ENCODE data around the gene GJA4. TPM values are rescaled to one million over a fixed set of nuclear protein-coding genes. Genes with fewer than 3 reads are reported as not detected.
"Not testable (repeated sequence)": the region's sequence is repeated elsewhere in the genome, so short reads cannot be mapped to it uniquely, and the experiment has no call there.

GJA4 gene
- polyA plus RNA-seq, 1 of the 3 experiments (the other 2 are of a cell fraction): not detected

GRCh38 chr1:34770891-34771504 lies 21.8 kb upstream of the GJA4 start:
- CTCF ChIA-PET: interaction anchor here (0.8 to 2.2 kb wide), 4 partner anchors 16 to 82 kb away, joined by 4 to 7 read pairs (median 5); no protein-coding TSS in a partner anchor

GRCh38 chr1:34771573-34772371 lies 21.0 kb upstream of the GJA4 start:
- Histone ChIP-seq H3K36me3 (replicated peaks in 1 of 2; ENCODE audit: control insufficient read depth in 1 of 2, insufficient read depth in 2 of 2, low read length in 1 of 2) (no peaks in the 10 kb centered on the region), H3K4me2 (no peak overlapping the region), H3K9me2 (no peaks in the 10 kb centered on the region), H3K4me1 (ENCODE audit: control insufficient read depth in 1 of 2, insufficient read depth in 2 of 2, low read depth in 1 of 2, low read length in 1 of 2) (peaks cover 0 to 6% of the 10 kb centered on the region in 2 experiments; a peak in 1 of 4 replicates), H3K79me2 (ENCODE audit: insufficient read depth) (no peaks in the 10 kb centered on the region), H3K9ac (no peak overlapping the region), H4K20me1 (ENCODE audit: insufficient read depth) (no peaks in the 10 kb centered on the region), H3K27ac (ENCODE audit: low read depth in 2 of 2, low read length in 1 of 2) (no peak overlapping the region), H3K9me3 (no peaks in the 10 kb centered on the region), H3F3A (replicated peaks; ENCODE audit: insufficient read depth) (no peaks in the 10 kb centered on the region), H3K4me3 (ENCODE audit: low read depth in 2 of 2, low read length in 1 of 2) (no peak overlapping the region), H3K27me3 (ENCODE audit: insufficient read depth) (no peaks in the 10 kb centered on the region; the same call in 1 of the 2 replicates), H2AFZ (ENCODE audit: low read depth) (no peak overlapping the region)
- TF ChIP-seq RAD21 (IDR thresholded peaks at IDR 0.05; ENCODE audit: low read length): no peak
- TF ChIP-seq NFIC (IDR thresholded peaks at IDR 0.05; ENCODE audit: borderline replicate concordance): no peak
- no peak for TF ChIP-seq TAF1 (IDR thresholded peaks at IDR 0.05; ENCODE audit: borderline replicate concordance, low read depth, low read length)
- no peak for TF ChIP-seq MXI1 (IDR thresholded peaks at IDR 0.05; ENCODE audit: low read depth, low read length)
- no peak for TF ChIP-seq RFX5 (IDR thresholded peaks at IDR 0.05; ENCODE audit: low read length)
- TF ChIP-seq POLR2AphosphoS5 (IDR thresholded peaks at IDR 0.05; ENCODE audit: low read depth, low read length): no peak
- no peak for TF ChIP-seq RXRA (IDR thresholded peaks at IDR 0.05; ENCODE audit: borderline replicate concordance, low read depth)
- no peak for TF ChIP-seq EZH2phosphoT487 (IDR thresholded peaks at IDR 0.05; ENCODE audit: borderline replicate concordance, low read depth)
- ChIA-PET POLR2A (no interaction called here), CTCF (interaction anchor here (0.7 to 2.2 kb wide), 5 partner anchors 9 to 81 kb away, joined by 3 to 7 read pairs (median 4); partner anchors contain the start of gene GJB3)
- 52% methylated on average over 16 of the region's 16 CpGs for WGBS (ENCODE audit: low lambda C conversion rate)
- no peak for DNase-seq

More at GRCh38 chr1:34770891-34771504, 21.8 kb upstream of the GJA4 start:
- Histone ChIP-seq H3K9me3 (no peaks in the 10 kb centered on the region), H4K20me1 (ENCODE audit: insufficient read depth) (no peaks in the 10 kb centered on the region), H3F3A (replicated peaks; ENCODE audit: insufficient read depth) (no peaks in the 10 kb centered on the region), H2AFZ (ENCODE audit: low read depth) (no peak overlapping the region), H3K4me3 (ENCODE audit: low read depth in 2 of 2, low read length in 1 of 2) (no peak overlapping the region), H3K27me3 (ENCODE audit: insufficient read depth) (no peaks in the 10 kb centered on the region; the same call in 1 of the 2 replicates), H3K79me2 (ENCODE audit: insufficient read depth) (no peaks in the 10 kb centered on the region), H3K9me2 (no peaks in the 10 kb centered on the region), H3K36me3 (replicated peaks in 1 of 2; ENCODE audit: control insufficient read depth in 1 of 2, insufficient read depth in 2 of 2, low read length in 1 of 2) (no peaks in the 10 kb centered on the region), H3K27ac (ENCODE audit: low read depth in 2 of 2, low read length in 1 of 2) (no peak overlapping the region), H3K4me1 (ENCODE audit: control insufficient read depth in 1 of 2, insufficient read depth in 2 of 2, low read depth in 1 of 2, low read length in 1 of 2) (peaks cover 0 to 6% of the 10 kb centered on the region in 2 experiments; a peak in 1 of 4 replicates), H3K4me2 (no peak overlapping the region), H3K9ac (no peak overlapping the region)
- POLR2A ChIA-PET: no interaction called here
- DNase-seq: no peak
- WGBS (ENCODE audit: low lambda C conversion rate): 51% methylated on average over 5 of the region's 5 CpGs
- TF ChIP-seq CTCF (IDR thresholded peaks at IDR 0.05): no peak
- no peak for TF ChIP-seq NRF1 (IDR thresholded peaks at IDR 0.05; ENCODE audit: low read depth, low read length)
- TF ChIP-seq SIN3A (IDR thresholded peaks at IDR 0.05; ENCODE audit: borderline replicate concordance, low read depth, low read length): no peak
- no peak for TF ChIP-seq RFX5 (IDR thresholded peaks at IDR 0.05; ENCODE audit: low read length)

GRCh38 chr1:34773114-34773513 lies 19.7 kb upstream of the GJA4 start:
- DNase-seq; H3K9me3 ChIP-seq; POLR2A ChIA-PET; H3K36me3 ChIP-seq (replicated peaks in 1 of 2; ENCODE audit: control insufficient read depth in 1 of 2, insufficient read depth in 2 of 2, low read length in 1 of 2); H3K27me3 ChIP-seq (ENCODE audit: insufficient read depth); H3K4me1 ChIP-seq (ENCODE audit: control insufficient read depth in 1 of 2, insufficient read depth in 2 of 2, low read depth in 1 of 2, low read length in 1 of 2); H3F3A ChIP-seq (replicated peaks; ENCODE audit: insufficient read depth); H3K4me3 ChIP-seq (ENCODE audit: low read depth in 2 of 2, low read length in 1 of 2); H2AFZ ChIP-seq (ENCODE audit: low read depth); H3K4me2 ChIP-seq; H3K9ac ChIP-seq; H3K27ac ChIP-seq (ENCODE audit: low read depth in 2 of 2, low read length in 1 of 2); H3K9me2 ChIP-seq; H3K79me2 ChIP-seq (ENCODE audit: insufficient read depth); H4K20me1 ChIP-seq (ENCODE audit: insufficient read depth): not testable (repeated sequence)
- CTCF ChIA-PET: interaction anchor here (1.6 to 1.8 kb wide), 2 partner anchors 13 to 80 kb away, joined by 4 to 7 read pairs; no protein-coding TSS in a partner anchor
- WGBS (ENCODE audit: low lambda C conversion rate): 64% methylated on average over 4 of the region's 4 CpGs
